ENCODE data around the gene FOXN1. TPM values are rescaled to one million over a fixed set of nuclear protein-coding genes. Genes with fewer than 3 reads are reported as not detected.

The FOXN1 gene
- total and polyA plus RNA-seq, 2 of the 13 experiments (the other 11 are each of a cell fraction or from before 2014, with no cell fraction given) = 0.01 TPM; not detected in 1

- TF ChIP-seq BCL3 (CRISPR knock-in tag; IDR thresholded peaks at IDR 0.05) = no peak
- TF ChIP-seq EHMT2 (IDR thresholded peaks at IDR 0.05; ENCODE audit: borderline replicate concordance, low read depth, low read length) = no peak
- peak; percentile 55 to 80; a peak in 3 of 4 replicates for TF ChIP-seq POLR2A (IDR thresholded peaks at IDR 0.05; ENCODE audit: insufficient read depth in 1 of 2, low read depth in 2 of 2, low read length in 2 of 2)
- no peak for TF ChIP-seq ZNF263 (CRISPR knock-in tag; IDR thresholded peaks at IDR 0.05)
- no peak for TF ChIP-seq ZMYM2 (CRISPR knock-in tag; IDR thresholded peaks at IDR 0.05)
- TF ChIP-seq HIVEP1 (CRISPR knock-in tag; IDR thresholded peaks at IDR 0.05) = no peak
- TF ChIP-seq ARNT (IDR thresholded peaks at IDR 0.05) = no peak
- no peak for TF ChIP-seq HMG20A (CRISPR knock-in tag; IDR thresholded peaks at IDR 0.05; ENCODE audit: borderline replicate concordance)
- TF ChIP-seq, protein P1, sequence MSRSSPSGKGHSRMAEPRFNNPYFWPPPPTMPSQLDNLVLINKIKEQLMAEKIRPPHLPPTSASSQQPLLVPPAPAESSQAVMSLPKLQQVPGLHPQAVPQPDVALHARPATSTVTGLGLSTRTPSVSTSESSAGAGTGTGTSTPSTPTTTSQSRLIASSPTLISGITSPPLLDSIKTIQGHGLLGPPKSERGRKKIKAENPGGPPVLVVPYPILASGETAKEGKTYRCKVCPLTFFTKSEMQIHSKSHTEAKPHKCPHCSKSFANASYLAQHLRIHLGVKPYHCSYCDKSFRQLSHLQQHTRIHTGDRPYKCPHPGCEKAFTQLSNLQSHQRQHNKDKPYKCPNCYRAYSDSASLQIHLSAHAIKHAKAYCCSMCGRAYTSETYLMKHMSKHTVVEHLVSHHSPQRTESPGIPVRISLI (CRISPR knock-in tag; IDR thresholded peaks at IDR 0.05; ENCODE audit: borderline replicate concordance) = no peak
- TF ChIP-seq, protein P2, sequence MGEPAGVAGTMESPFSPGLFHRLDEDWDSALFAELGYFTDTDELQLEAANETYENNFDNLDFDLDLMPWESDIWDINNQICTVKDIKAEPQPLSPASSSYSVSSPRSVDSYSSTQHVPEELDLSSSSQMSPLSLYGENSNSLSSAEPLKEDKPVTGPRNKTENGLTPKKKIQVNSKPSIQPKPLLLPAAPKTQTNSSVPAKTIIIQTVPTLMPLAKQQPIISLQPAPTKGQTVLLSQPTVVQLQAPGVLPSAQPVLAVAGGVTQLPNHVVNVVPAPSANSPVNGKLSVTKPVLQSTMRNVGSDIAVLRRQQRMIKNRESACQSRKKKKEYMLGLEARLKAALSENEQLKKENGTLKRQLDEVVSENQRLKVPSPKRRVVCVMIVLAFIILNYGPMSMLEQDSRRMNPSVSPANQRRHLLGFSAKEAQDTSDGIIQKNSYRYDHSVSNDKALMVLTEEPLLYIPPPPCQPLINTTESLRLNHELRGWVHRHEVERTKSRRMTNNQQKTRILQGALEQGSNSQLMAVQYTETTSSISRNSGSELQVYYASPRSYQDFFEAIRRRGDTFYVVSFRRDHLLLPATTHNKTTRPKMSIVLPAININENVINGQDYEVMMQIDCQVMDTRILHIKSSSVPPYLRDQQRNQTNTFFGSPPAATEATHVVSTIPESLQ (CRISPR knock-in tag; conservative IDR thresholded peaks at IDR 0.05) = no peak
- TF ChIP-seq ZGPAT (CRISPR knock-in tag; IDR thresholded peaks at IDR 0.05) = no peak
- TF ChIP-seq ZFAT (CRISPR knock-in tag; conservative IDR thresholded peaks at IDR 0.05) = no peak
- no peak for TF ChIP-seq ZBTB20 (CRISPR knock-in tag; IDR thresholded peaks at IDR 0.05; ENCODE audit: borderline replicate concordance, low read depth)
- TF ChIP-seq MLLT10 (CRISPR knock-in tag; IDR thresholded peaks at IDR 0.05) = no peak
- no peak for TF ChIP-seq ZNF775 (CRISPR knock-in tag; IDR thresholded peaks at IDR 0.05; ENCODE audit: borderline replicate concordance)
- TF ChIP-seq ZNF224 (CRISPR knock-in tag; IDR thresholded peaks at IDR 0.05) = no peak
- no peak for TF ChIP-seq JUNB (CRISPR knock-in tag; IDR thresholded peaks at IDR 0.05; ENCODE audit: borderline replicate concordance)
- TF ChIP-seq PRDM4 (CRISPR knock-in tag; IDR thresholded peaks at IDR 0.05; ENCODE audit: borderline replicate concordance) = no peak
- TF ChIP-seq MXD4 (CRISPR knock-in tag; IDR thresholded peaks at IDR 0.05) = no peak
- TF ChIP-seq SIN3A (IDR thresholded peaks at IDR 0.05; ENCODE audit: borderline replicate concordance, low read depth, low read length) = peak; percentile 86; the same call in 1 of the 2 replicates
- no peak for TF ChIP-seq MED8 (CRISPR knock-in tag; IDR thresholded peaks at IDR 0.05; ENCODE audit: insufficient replicate concordance)
- TF ChIP-seq TGIF2 (CRISPR knock-in tag; IDR thresholded peaks at IDR 0.05) = no peak
Measured at GRCh38 chr17:28571361-28572122, 65.4 kb downstream of the FOXN1 start, which contains the start of gene PIGS (continued).

Data from HepG2 (cell line).